GM23338 (cell line): ENCODE results near the gene RHOA. TPM values are rescaled to one million over a fixed set of nuclear protein-coding genes. Genes with fewer than 3 reads are reported as not detected.

Source experiments
- ATAC-seq: fragments of 200-7000 bp; cut with Tn5 transposase; 3 replicates; pipeline ENCODE4 v1.9.1; 2020
- DNase-seq: peaks from one replicate; pipeline ENCODE4 v3.0.0-alpha.2; 2015; ENCODE audit warnings: low spot score
- H2AFZ ChIP-seq: fragments of 200-600 bp; sonication (generic); 2 replicates; pipeline ENCODE4 v1.8.0; 2016; ENCODE audit warnings: antibody characterized with exemption, mild to moderate bottlenecking, moderate library complexity
- H3F3A ChIP-seq: fragments of 200-600 bp; sonication (generic); replicated peaks from 2 replicates; pipeline ENCODE4 v1.8.0; 2017; ENCODE audit warnings: antibody characterized with exemption, mixed run types, low read depth
- H3K27ac ChIP-seq: fragments of 200-600 bp; sonication (generic); 2 replicates; pipeline ENCODE4 v1.6.1; 2016; ENCODE audit warnings: low read depth
- H3K27me3 ChIP-seq: fragments of 200-600 bp; sonication (generic); 2 replicates; pipeline ENCODE4 v1.8.0; 2016; ENCODE audit warnings: mild to moderate bottlenecking, mixed run types, moderate library complexity; ENCODE audit not compliant: insufficient read depth
- H3K36me3 ChIP-seq: fragments of 200-600 bp; sonication (generic); 2 replicates; pipeline ENCODE4 v1.8.0; 2016; ENCODE audit warnings: mild to moderate bottlenecking; ENCODE audit not compliant: insufficient read depth
- H3K4me1 ChIP-seq: fragments of 200-600 bp; sonication (generic); 2 replicates; pipeline ENCODE4 v1.8.0; 2016; ENCODE audit warnings: mild to moderate bottlenecking, moderate library complexity; ENCODE audit not compliant: insufficient read depth
- H3K4me2 ChIP-seq: fragments of 200-600 bp; sonication (generic); 2 replicates; pipeline ENCODE4 v1.7.1; 2017; ENCODE audit warnings: mixed run types
- H3K4me3 ChIP-seq: fragments of 200-600 bp; sonication (generic); 2 replicates; pipeline ENCODE4 v1.6.1; 2016; ENCODE audit warnings: mixed run types
- H3K79me2 ChIP-seq: fragments of 200-600 bp; sonication (generic); replicated peaks from 2 replicates; pipeline ENCODE4 v1.8.0; 2017; ENCODE audit warnings: mild to moderate bottlenecking; ENCODE audit not compliant: insufficient read depth
- H3K9me2 ChIP-seq: fragments of 200-600 bp; sonication (generic); 2 replicates; pipeline ENCODE4 v1.8.0; 2017; ENCODE audit not compliant: insufficient read depth
- H4K20me1 ChIP-seq: fragments of 200-600 bp; sonication (generic); replicated peaks from 2 replicates; pipeline ENCODE4 v1.8.0; 2017; ENCODE audit warnings: mild to moderate bottlenecking; ENCODE audit not compliant: insufficient read depth
- H3K27ac Mint-ChIP-seq: 2 replicates; pipeline ENCODE4 v1.8.0; 2020; ENCODE audit warnings: inconsistent platforms, mild to moderate bottlenecking, moderate library complexity, mixed read lengths
- H3K27me3 Mint-ChIP-seq: 3 replicates; pipeline ENCODE4 v1.8.0; 2022; ENCODE audit warnings: low read depth, mild to moderate bottlenecking, moderate library complexity, mixed read lengths, inconsistent platforms; ENCODE audit not compliant: insufficient read depth, poor library complexity
- H3K36me3 Mint-ChIP-seq: 3 replicates; pipeline ENCODE4 v1.8.0; 2021; ENCODE audit warnings: low read depth, mild to moderate bottlenecking, inconsistent platforms, moderate library complexity, mixed read lengths
- H3K4me1 Mint-ChIP-seq: 3 replicates; pipeline ENCODE4 v1.8.0; 2020; ENCODE audit warnings: mild to moderate bottlenecking, inconsistent platforms, mixed read lengths
- H3K4me3 Mint-ChIP-seq: 3 replicates; pipeline ENCODE4 v1.8.0; 2021; ENCODE audit warnings: moderate library complexity, mild to moderate bottlenecking, inconsistent platforms, mixed read lengths
- H3K9me3 Mint-ChIP-seq: 3 replicates; pipeline ENCODE4 v1.8.0; 2020; ENCODE audit warnings: moderate library complexity, mild to moderate bottlenecking, inconsistent platforms, mixed read lengths
- CREB1 ChIP-seq: fragments of 250-450 bp; sonication (Bioruptor Pico); IDR thresholded peaks from 2 replicates; pipeline ENCODE4 v1.5.0; 2020; ENCODE audit warnings: low read depth, mild to moderate bottlenecking, moderate library complexity
- CTCF ChIP-seq, 2 experiments: fragments of 200-600 bp in 1 of 2; sonication (generic) in 1 of 2; conservative IDR thresholded peaks; 2 replicates each; pipeline versions ENCODE4 v1.5.1 to v1.6.1; 2016 to 2017; ENCODE audit warnings: antibody characterized with exemption in 2 of 2, low read depth in 2 of 2, mild to moderate bottlenecking in 2 of 2, moderate library complexity in 1 of 2
- ETS1 ChIP-seq: IDR thresholded peaks from 2 replicates; pipeline ENCODE4 v1.6.1; 2016; ENCODE audit warnings: antibody characterized with exemption
- EZH2 ChIP-seq: fragments of 200-600 bp; sonication (generic); IDR thresholded peaks from one replicate; pipeline ENCODE4 v1.8.0; 2017; ENCODE audit warnings: antibody characterized with exemption, mild to moderate bottlenecking, low read depth; ENCODE audit not compliant: unreplicated experiment
- EZH2phosphoT487 ChIP-seq: fragments of 200-600 bp; sonication (generic); IDR thresholded peaks from one replicate; pipeline ENCODE4 v1.8.1; 2018; ENCODE audit warnings: antibody characterized with exemption; ENCODE audit not compliant: unreplicated experiment
- JUNB ChIP-seq: IDR thresholded peaks from one replicate; pipeline ENCODE4 v1.6.1; 2016; ENCODE audit warnings: antibody characterized with exemption; ENCODE audit not compliant: unreplicated experiment
- NANOG ChIP-seq: IDR thresholded peaks from 2 replicates; pipeline ENCODE4 v1.6.1; 2016; ENCODE audit warnings: antibody characterized with exemption, borderline replicate concordance
- POLR2AphosphoS5 ChIP-seq: IDR thresholded peaks from 2 replicates; pipeline ENCODE4 v1.6.1; 2016; ENCODE audit warnings: antibody characterized with exemption, low read depth
- REST ChIP-seq: IDR thresholded peaks from one replicate; pipeline ENCODE4 v1.6.1; 2018; ENCODE audit warnings: antibody characterized with exemption; ENCODE audit not compliant: unreplicated experiment
- STAT1 ChIP-seq: IDR thresholded peaks from one replicate; pipeline ENCODE4 v1.6.1; 2016; ENCODE audit warnings: antibody characterized with exemption; ENCODE audit not compliant: unreplicated experiment
- ZNF114 ChIP-seq: fragments of 250-450 bp; sonication (Bioruptor Pico); IDR thresholded peaks from 2 replicates; pipeline ENCODE4 v1.5.0; 2020; ENCODE audit warnings: mild to moderate bottlenecking, moderate library complexity
- ZNF331 ChIP-seq: fragments of 250-450 bp; sonication (Bioruptor Pico); IDR thresholded peaks from 2 replicates; pipeline ENCODE4 v1.5.0; 2020; ENCODE audit warnings: low read depth, mild to moderate bottlenecking, moderate library complexity
- ZNF462 ChIP-seq: fragments of 250-450 bp; sonication (Bioruptor Pico); IDR thresholded peaks from 2 replicates; pipeline ENCODE4 v1.5.0; 2020; ENCODE audit warnings: mild to moderate bottlenecking, moderate library complexity
- polyA plus RNA-seq: library from polyadenylated mRNA; unstranded; fragments of >200 nt; fragmentation: Nextera tagmentation; extraction: Ambion mirVana; gene quantifications from 2 replicates; pipeline ENCODE4 v1.2.1, GENCODE V29; 2016
- total RNA-seq: library from RNA; depleted of rRNA; stranded (reverse); fragments of >200 nt; shearing (Covaris generic); gene quantifications from 2 replicates; pipeline ENCODE4 v1.2.3, GENCODE V29; 2014

The RHOA gene
- total and polyA plus RNA-seq, 2 experiments from 2014 or later, result 248 to 373 TPM

GRCh38 chr3:49339941-49340800, 71.6 kb downstream of the RHOA start, which contains the start of gene USP4:
Gene USP4, minus strand, starts transcription at chr3:49340053. Its CDS starts 29 bp downstream, at chr3:49340024.
- peak; percentile 66; the same call in 1 of the 2 replicates for TF ChIP-seq POLR2AphosphoS5
- TF ChIP-seq EZH2, result no peak
- peak; percentile 20; the same call in 1 of the 2 replicates for TF ChIP-seq ETS1
- TF ChIP-seq ZNF331 (CRISPR knock-in tag), result no peak
- no peak for TF ChIP-seq STAT1
- TF ChIP-seq EZH2phosphoT487, result no peak
- no peak for TF ChIP-seq REST
- TF ChIP-seq JUNB, result no peak
- TF ChIP-seq CTCF (conservative IDR thresholded peaks at IDR 0.05; ENCODE audit: low read depth in 2 of 2), result peak; percentile 43 to 71
- TF ChIP-seq ZNF114 (CRISPR knock-in tag), result no peak
- TF ChIP-seq CREB1 (CRISPR knock-in tag), result peak; percentile 15; the same call in 1 of the 2 replicates
- no peak for TF ChIP-seq ZNF462 (CRISPR knock-in tag)
- no peak for TF ChIP-seq NANOG
- no peaks in the 10 kb centered on the region for H4K20me1 ChIP-seq
- H2AFZ ChIP-seq, result peak within 1 kb of the TSS; percentile 87
- H3K9me3 Mint-ChIP-seq, result no peaks in the 10 kb centered on the region; the same call in 2 of the 3 replicates
- peaks cover 25% of the 10 kb centered on the region for H3K79me2 ChIP-seq
- H3K27me3 ChIP-seq, result no peaks in the 10 kb centered on the region
- H3K27ac Mint-ChIP-seq, result peak within 1 kb of the TSS; percentile 90
- H3K4me1 Mint-ChIP-seq, result peaks cover 13% of the 10 kb centered on the region; the same call in 2 of the 3 replicates
- H3K4me3 Mint-ChIP-seq, result peak within 1 kb of the TSS; percentile 92
- no peaks in the 10 kb centered on the region for H3K36me3 ChIP-seq
- H3F3A ChIP-seq, result peaks cover 14% of the 10 kb centered on the region; the same call in 1 of the 2 replicates
- H3K9me2 ChIP-seq, result no peaks in the 10 kb centered on the region
- H3K27ac ChIP-seq, result peak within 1 kb of the TSS; percentile 92
- H3K27me3 Mint-ChIP-seq, result peaks cover 3% of the 10 kb centered on the region
- DNase-seq (peak; percentile 88), ATAC-seq (peak; percentile 89)
- H3K4me2 ChIP-seq, result peak within 1 kb of the TSS; percentile 85
- peaks cover 5% of the 10 kb centered on the region; the same call in 2 of the 3 replicates for H3K36me3 Mint-ChIP-seq
- H3K4me3 ChIP-seq, result peak within 1 kb of the TSS; percentile 71
- 0 out of 2 replicates have a peak, but pooled peaks cover 8% of the 10 kb centered on the region for H3K4me1 ChIP-seq
